Chondrocyte (in vitro differentiated cells): ENCODE data around the gene MKI67. TPM values are rescaled to one million over a fixed set of nuclear protein-coding genes. Genes with fewer than 3 reads are reported as not detected.

Experiments used
- DNase-seq: peaks from one replicate; pipeline ENCODE4 v3.0.0; 2021; ENCODE audit warnings: mixed read lengths, low spot score
- H3K27ac Mint-ChIP-seq: one replicate; pipeline ENCODE4 v1.8.0; 2021; ENCODE audit warnings: mild to moderate bottlenecking, moderate library complexity, mixed read lengths; ENCODE audit not compliant: unreplicated experiment
- H3K27me3 Mint-ChIP-seq: 2 replicates; pipeline ENCODE4 v1.8.0; 2021; ENCODE audit warnings: low read depth, mixed read lengths
- H3K36me3 Mint-ChIP-seq: 2 replicates; pipeline ENCODE4 v1.8.0; 2021; ENCODE audit warnings: low read depth, mixed read lengths
- H3K4me1 Mint-ChIP-seq: 2 replicates; pipeline ENCODE4 v1.8.0; 2021; ENCODE audit warnings: low read depth, mild to moderate bottlenecking, mixed read lengths
- H3K4me3 Mint-ChIP-seq: one replicate; pipeline ENCODE4 v1.8.0; 2021; ENCODE audit warnings: mild to moderate bottlenecking, moderate library complexity, mixed read lengths; ENCODE audit not compliant: unreplicated experiment
- H3K9me3 Mint-ChIP-seq: 2 replicates; pipeline ENCODE4 v1.8.0; 2021; ENCODE audit warnings: low read depth, mixed read lengths
- total RNA-seq: library from RNA; stranded (reverse); gene quantifications from 3 replicates; pipeline ENCODE4 v1.2.1, GENCODE V29; 2021
- TF ChIP-seq, protein P1 (sequence below): fragments of 200-600 bp; sonication (generic); IDR thresholded peaks from 2 replicates; pipeline ENCODE4 v1.5.0; 2021; ENCODE audit warnings: antibody characterized with exemption, mild to moderate bottlenecking, moderate library complexity

Gene MKI67
- total RNA-seq, 1 donor from 2014 or later = 17.1 TPM

- TF ChIP-seq, protein P1, sequence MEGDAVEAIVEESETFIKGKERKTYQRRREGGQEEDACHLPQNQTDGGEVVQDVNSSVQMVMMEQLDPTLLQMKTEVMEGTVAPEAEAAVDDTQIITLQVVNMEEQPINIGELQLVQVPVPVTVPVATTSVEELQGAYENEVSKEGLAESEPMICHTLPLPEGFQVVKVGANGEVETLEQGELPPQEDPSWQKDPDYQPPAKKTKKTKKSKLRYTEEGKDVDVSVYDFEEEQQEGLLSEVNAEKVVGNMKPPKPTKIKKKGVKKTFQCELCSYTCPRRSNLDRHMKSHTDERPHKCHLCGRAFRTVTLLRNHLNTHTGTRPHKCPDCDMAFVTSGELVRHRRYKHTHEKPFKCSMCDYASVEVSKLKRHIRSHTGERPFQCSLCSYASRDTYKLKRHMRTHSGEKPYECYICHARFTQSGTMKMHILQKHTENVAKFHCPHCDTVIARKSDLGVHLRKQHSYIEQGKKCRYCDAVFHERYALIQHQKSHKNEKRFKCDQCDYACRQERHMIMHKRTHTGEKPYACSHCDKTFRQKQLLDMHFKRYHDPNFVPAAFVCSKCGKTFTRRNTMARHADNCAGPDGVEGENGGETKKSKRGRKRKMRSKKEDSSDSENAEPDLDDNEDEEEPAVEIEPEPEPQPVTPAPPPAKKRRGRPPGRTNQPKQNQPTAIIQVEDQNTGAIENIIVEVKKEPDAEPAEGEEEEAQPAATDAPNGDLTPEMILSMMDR = no peak
- H3K4me1 Mint-ChIP-seq = peaks cover 26% of the 10 kb centered on the region
- no peak overlapping the region for H3K27ac Mint-ChIP-seq
- H3K36me3 Mint-ChIP-seq = peaks cover 2% of the 10 kb centered on the region
- no peak for DNase-seq
- H3K27me3 Mint-ChIP-seq = no peaks in the 10 kb centered on the region
- H3K4me3 Mint-ChIP-seq = no peak overlapping the region
- H3K9me3 Mint-ChIP-seq = no peaks in the 10 kb centered on the region
Observed at GRCh38 chr10:128122931-128123330, 3.3 kb downstream of the MKI67 start.

- H3K9me3 Mint-ChIP-seq = no peaks in the 10 kb centered on the region
- H3K27me3 Mint-ChIP-seq = no peaks in the 10 kb centered on the region
- TF ChIP-seq, protein P1 = no peak
- H3K4me3 Mint-ChIP-seq = no peak overlapping the region
- DNase-seq = no peak
- H3K36me3 Mint-ChIP-seq = peaks cover 2% of the 10 kb centered on the region
- peaks cover 22% of the 10 kb centered on the region for H3K4me1 Mint-ChIP-seq
- no peak overlapping the region for H3K27ac Mint-ChIP-seq
Observed at GRCh38 chr10:128121750-128122412, 4.3 kb downstream of the MKI67 start.

DNA sequence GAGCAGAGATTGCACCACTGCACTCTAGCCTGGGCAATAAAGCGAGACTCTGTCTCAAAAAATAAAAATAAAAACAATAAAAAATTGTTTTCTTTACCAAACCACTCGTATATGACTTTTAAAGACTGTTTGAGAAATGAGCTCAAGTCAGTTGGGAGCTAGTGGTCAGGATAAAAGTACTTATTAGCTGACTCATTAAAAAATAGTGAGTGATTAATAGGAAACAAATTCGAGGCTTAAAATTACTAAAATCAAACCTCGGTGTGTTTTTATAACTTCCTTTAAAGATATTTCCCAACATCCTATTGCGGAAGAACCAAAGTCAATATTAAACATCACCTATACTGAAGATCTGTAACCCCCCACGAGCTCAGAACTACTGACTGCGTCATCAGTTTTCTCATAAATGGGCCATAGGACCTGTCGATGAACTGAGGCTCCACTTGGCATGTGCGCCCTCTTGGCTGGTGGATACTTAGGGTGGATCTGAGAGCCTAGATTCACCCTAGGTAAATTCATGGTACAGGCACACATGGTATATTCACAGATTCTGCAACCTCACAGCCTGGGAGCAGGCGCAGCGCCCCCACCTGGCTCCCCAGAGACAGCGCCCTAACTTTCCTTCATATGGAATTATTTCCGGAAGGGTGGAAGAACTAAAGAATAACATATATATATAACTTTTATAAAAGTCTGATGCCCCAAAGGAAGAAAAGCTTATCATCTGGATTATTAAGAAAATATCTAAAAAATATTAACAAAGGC is 9.2 kb downstream of the MKI67 start:
- Mint-ChIP-seq H3K4me1 (no peaks in the 10 kb centered on the region), H3K4me3 (no peak overlapping the region), H3K27me3 (no peaks in the 10 kb centered on the region), H3K9me3 (no peaks in the 10 kb centered on the region), H3K36me3 (peaks cover 2% of the 10 kb centered on the region), H3K27ac (no peak overlapping the region)
- no peak for DNase-seq
- TF ChIP-seq, protein P1 = peak; percentile 30

- Mint-ChIP-seq H3K4me1 (no peaks in the 10 kb centered on the region), H3K36me3 (peaks cover 2% of the 10 kb centered on the region), H3K27me3 (no peaks in the 10 kb centered on the region), H3K4me3 (no peak overlapping the region), H3K9me3 (no peaks in the 10 kb centered on the region), H3K27ac (no peak overlapping the region)
- no peak for DNase-seq
- TF ChIP-seq, protein P1 = no peak
Observed at GRCh38 chr10:128116187-128116586, 10.0 kb downstream of the MKI67 start.

DNA sequence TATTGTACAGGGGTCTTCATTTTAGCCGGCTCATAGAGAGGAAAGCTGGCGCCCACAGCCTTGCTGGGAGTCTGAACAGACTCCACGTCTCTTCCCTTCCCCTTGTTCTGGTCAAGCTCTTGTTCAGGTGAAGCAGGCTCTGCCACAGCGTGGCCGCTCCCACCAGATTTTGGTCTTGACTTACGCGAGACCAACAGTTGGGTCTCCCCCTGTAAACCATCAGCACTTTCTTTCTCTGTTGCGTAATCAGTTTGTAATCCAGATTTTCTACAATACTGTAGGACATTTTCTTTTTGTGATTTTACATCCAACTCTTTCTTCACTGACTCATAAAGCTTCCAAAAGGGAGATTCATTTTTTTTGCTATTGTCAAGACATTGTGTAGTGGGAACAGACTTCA is 10.9 kb downstream of the MKI67 start:
- Mint-ChIP-seq H3K4me3 (no peak overlapping the region), H3K4me1 (no peaks in the 10 kb centered on the region), H3K36me3 (peaks cover 2% of the 10 kb centered on the region), H3K27ac (no peak overlapping the region), H3K27me3 (no peaks in the 10 kb centered on the region), H3K9me3 (no peaks in the 10 kb centered on the region)
- TF ChIP-seq, protein P1 = no peak
- no peak for DNase-seq
